H1 (cell line): Measurements from ENCODE around the gene NR2C2AP. TPM values are rescaled to one million over a fixed set of nuclear protein-coding genes. Genes with fewer than 3 reads are reported as not detected.

Source experiments
- CTCF ChIA-PET: fragments of 300-600 bp; sonication (Branson Sonifier 250); formaldehyde crosslinking; loops from one replicate; lab custom pipeline; 2021; ENCODE audit not compliant: partially characterized antibody; lab: Charles Lee
- POLR2A ChIA-PET: fragments of 300-600 bp; sonication (Branson Sonifier 250); formaldehyde crosslinking; loops from one replicate; lab custom pipeline; 2021; ENCODE audit warnings: inconsistent platforms; ENCODE audit not compliant: partially characterized antibody; lab: Charles Lee
- DNase-seq, 2 experiments: peaks; one replicate each; pipeline versions ENCODE4 v3.0.0 to v3.0.0-alpha.2; 2010 to 2022; ENCODE audit warnings: low spot score in 2 of 2, low read depth in 1 of 2, mixed read lengths in 1 of 2
- FAIRE-seq: peaks from 2 replicates; lab custom pipeline; 2011; peaks lifted over from hg19 to GRCh38; lab: Jason Lieb, UNC
- H2AFZ ChIP-seq: 2 replicates; pipeline ENCODE4 v1.8.1; 2012; ENCODE audit warnings: low read length, inconsistent platforms
- H2AK5ac ChIP-seq: 2 replicates; pipeline ENCODE4 v1.6.1; 2013; ENCODE audit warnings: low read depth, low read length
- H2BK120ac ChIP-seq: replicated peaks from 2 replicates; pipeline ENCODE3; 2013; ENCODE audit warnings: low read depth, low read length, inconsistent platforms
- H2BK12ac ChIP-seq: 2 replicates; pipeline ENCODE4 v1.6.1; 2013; ENCODE audit warnings: low read depth, low read length
- H2BK15ac ChIP-seq: 2 replicates; pipeline ENCODE4 v1.6.1; 2013; ENCODE audit warnings: low read length
- H2BK20ac ChIP-seq: 2 replicates; pipeline ENCODE4 v1.6.1; 2013; ENCODE audit warnings: low read length
- H2BK5ac ChIP-seq: 2 replicates; pipeline ENCODE4 v1.6.1; 2013; ENCODE audit warnings: low read depth, low read length
- H3K14ac ChIP-seq: 2 replicates; pipeline ENCODE4 v1.6.1; 2013; ENCODE audit warnings: inconsistent platforms; ENCODE audit not compliant: insufficient read length
- H3K18ac ChIP-seq: 2 replicates; pipeline ENCODE4 v1.6.1; 2013; ENCODE audit warnings: low read length; ENCODE audit errors: extremely low read depth
- H3K23ac ChIP-seq: 2 replicates; pipeline ENCODE4 v1.6.1; 2013; ENCODE audit warnings: inconsistent platforms; ENCODE audit not compliant: insufficient read length
- H3K23me2 ChIP-seq: 2 replicates; pipeline ENCODE4 v1.6.1; 2013; ENCODE audit warnings: low read depth, low read length
- H3K27ac ChIP-seq: 2 replicates; pipeline ENCODE4 v1.6.1; 2011; ENCODE audit warnings: low read depth, low read length, inconsistent platforms
- H3K27me3 ChIP-seq, 4 experiments: replicated peaks in 1 of 4; 1 replicate in 1 of 4; 2 replicates in 3 of 4; pipeline versions ENCODE4 v1.6.1 to v1.8.1; 2011 to 2013; ENCODE audit warnings: low read length in 3 of 4, mild to moderate bottlenecking in 3 of 4, inconsistent platforms in 2 of 4, mixed read lengths in 2 of 4, moderate library complexity in 1 of 4; ENCODE audit not compliant: control insufficient read depth in 3 of 4, insufficient read depth in 3 of 4; ENCODE audit errors: extremely low read depth in 1 of 4
- H3K36me3 ChIP-seq, 4 experiments: 2 replicates each; pipeline versions ENCODE4 v1.6.1 to v1.8.1; 2011 to 2013; ENCODE audit warnings: mild to moderate bottlenecking in 4 of 4, low read length in 3 of 4, moderate library complexity in 2 of 4, control low read depth in 1 of 4, inconsistent platforms in 1 of 4; ENCODE audit not compliant: insufficient read depth in 4 of 4, control insufficient read depth in 2 of 4
- H3K4ac ChIP-seq: replicated peaks from 2 replicates; pipeline ENCODE3; 2013; ENCODE audit warnings: low read length, low read depth, mixed read lengths, inconsistent platforms; ENCODE audit not compliant: insufficient read length
- H3K4me1 ChIP-seq, 4 experiments: replicated peaks in 1 of 4; 1 replicate in 1 of 4; 2 replicates in 3 of 4; pipeline versions ENCODE4 v1.6.1 to v1.8.1; 2011 to 2013; ENCODE audit warnings: low read length in 3 of 4, inconsistent platforms in 2 of 4, mixed read lengths in 1 of 4; ENCODE audit not compliant: insufficient read depth in 4 of 4, control insufficient read depth in 3 of 4
- H3K4me2 ChIP-seq, 2 experiments: 2 replicates each; pipeline versions ENCODE4 v1.6.1 to v1.8.1; 2011 to 2013; ENCODE audit warnings: low read depth in 2 of 2, low read length in 2 of 2, control low read depth in 1 of 2, inconsistent platforms in 1 of 2, mild to moderate bottlenecking in 1 of 2; ENCODE audit not compliant: insufficient read depth in 1 of 2
- H3K4me3 ChIP-seq, 4 experiments: fragments of 200-600, 300-600 bp in 1 of 4; sonication (generic), shearing (Covaris generic), sonication (Bioruptor Twin) in 1 of 4; 2 replicates each; pipeline versions ENCODE4 v1.5.1 to v1.8.1; 2011 to 2016; ENCODE audit warnings: low read length in 4 of 4, low read depth in 3 of 4, control low read depth in 2 of 4, inconsistent platforms in 2 of 4, mild to moderate bottlenecking in 2 of 4, mixed read lengths in 1 of 4, moderate library complexity in 1 of 4; ENCODE audit not compliant: insufficient read depth in 2 of 4; ENCODE audit errors: extremely low read depth in 1 of 4
- H3K56ac ChIP-seq: replicated peaks from 2 replicates; pipeline ENCODE3; 2013; ENCODE audit warnings: low read depth, mild to moderate bottlenecking, mixed read lengths, low read length, inconsistent platforms; ENCODE audit not compliant: insufficient read length
- H3K79me1 ChIP-seq: 2 replicates; pipeline ENCODE4 v1.6.1; 2013; ENCODE audit warnings: low read depth, low read length, control low read depth
- H3K79me2 ChIP-seq, 2 experiments: 2 replicates each; pipeline versions ENCODE4 v1.6.1 to v1.8.1; 2012 to 2013; ENCODE audit warnings: low read length in 2 of 2, mild to moderate bottlenecking in 2 of 2, inconsistent platforms in 1 of 2; ENCODE audit not compliant: insufficient read depth in 2 of 2, control insufficient read depth in 1 of 2
- H3K9ac ChIP-seq, 4 experiments: replicated peaks in 1 of 4; 1 replicate in 1 of 4; 2 replicates in 3 of 4; pipeline versions ENCODE4 v1.6.1 to v1.8.1; 2011 to 2013; ENCODE audit warnings: low read depth in 3 of 4, low read length in 3 of 4, control low read depth in 2 of 4, mild to moderate bottlenecking in 2 of 4, moderate library complexity in 2 of 4, inconsistent platforms in 1 of 4; ENCODE audit errors: extremely low read depth in 1 of 4
- H3K9me3 ChIP-seq, 2 experiments: 2 replicates each; pipeline versions ENCODE4 v1.6.1 to v1.8.1; 2012 to 2013; ENCODE audit warnings: mild to moderate bottlenecking in 2 of 2, moderate library complexity in 2 of 2, control low read depth in 1 of 2, inconsistent platforms in 1 of 2, low read depth in 1 of 2, low read length in 1 of 2, mixed read lengths in 1 of 2; ENCODE audit not compliant: insufficient read depth in 2 of 2
- H4K20me1 ChIP-seq, 2 experiments: replicated peaks in 1 of 2; 2 replicates each; pipeline versions ENCODE3 to v1.8.1; 2011 to 2013; ENCODE audit warnings: inconsistent platforms in 2 of 2, low read length in 2 of 2, mild to moderate bottlenecking in 1 of 2; ENCODE audit not compliant: insufficient read depth in 2 of 2, control insufficient read depth in 1 of 2
- H4K5ac ChIP-seq: 2 replicates; pipeline ENCODE4 v1.6.1; 2013; ENCODE audit warnings: low read length, low read depth, mixed read lengths, inconsistent platforms; ENCODE audit not compliant: insufficient read length
- H4K8ac ChIP-seq: 2 replicates; pipeline ENCODE4 v1.8.0; 2013; ENCODE audit warnings: mild to moderate bottlenecking, moderate library complexity, low read length, inconsistent platforms; ENCODE audit not compliant: insufficient read depth; ENCODE audit errors: extremely low read depth
- H4K91ac ChIP-seq: replicated peaks from 2 replicates; pipeline ENCODE3; 2013; ENCODE audit warnings: low read length, mixed read lengths, inconsistent platforms; ENCODE audit not compliant: insufficient read length
- CEBPB ChIP-seq: IDR thresholded peaks from 2 replicates; pipeline ENCODE4 v1.6.1; 2012; ENCODE audit warnings: low read depth, low read length
- HDAC2 ChIP-seq, 2 experiments: fragments of 300-600 bp in 1 of 2; sonication (generic) in 1 of 2; IDR thresholded peaks; 2 replicates each; pipeline ENCODE4 v1.6.1; 2011 to 2012; ENCODE audit warnings: low read depth in 2 of 2, low read length in 2 of 2, mild to moderate bottlenecking in 2 of 2, moderate library complexity in 2 of 2, borderline replicate concordance in 1 of 2, inconsistent platforms in 1 of 2
- WGBS, 2 experiments: shearing (Covaris generic) in 1 of 2; methylation state at CpG; one replicate each; pipeline versions ENCODE4 v1.1.6 to v1.1.7; 2013 to 2015; ENCODE audit warnings: low lambda C conversion rate in 2 of 2, mixed read lengths in 2 of 2, inconsistent platforms in 1 of 2, low coverage in 1 of 2, missing lambda C conversion rate in 1 of 2; ENCODE audit not compliant: insufficient replicate concordance in 2 of 2, insufficient coverage in 1 of 2, insufficient read length in 1 of 2; ENCODE audit errors: extremely low coverage in 1 of 2, missing lambda C conversion rate in 1 of 2; 5-methylcytosine and 5-hydroxymethylcytosine counted together
- polyA plus RNA-seq, 7 experiments: library from polyadenylated mRNA; depleted of rRNA in 3 of 7; stranded (reverse) in 5 of 7; unstranded in 2 of 7; fragments of >200 nt in 5 of 7; fragments of 200-250 nt in 2 of 7; gene quantifications; 1 replicate in 5 of 7; 2 replicates in 1 of 7; 4 replicates in 1 of 7; pipeline versions ENCODE4 v1.2.1 to v1.2.3, GENCODE V29; 2011 to 2013; ENCODE audit warnings: missing spikeins in 2 of 7, mixed read lengths in 2 of 7
- total RNA-seq: library from RNA; stranded (reverse); fragmentation: NEBNext Ultra II Directional; extraction: Animal tissue kit (Norgen Biotek cat#: 25700); gene quantifications from 2 replicates; pipeline ENCODE4 v1.2.1, GENCODE V29; 2021

Gene NR2C2AP
- total and polyA plus RNA-seq, 2 of the 8 experiments (the other 6 are each of a cell fraction or from before 2014, with no cell fraction given): 16.4 to 20.5 TPM

GRCh38 chr19:19171821-19172532 is 31.2 kb downstream of the NR2C2AP start:
- Histone ChIP-seq H2BK20ac (no peak overlapping the region), H2BK5ac (no peak overlapping the region), H2AFZ (no peak overlapping the region), H3K4ac (no peak overlapping the region), H3K18ac (no peak overlapping the region; the same call in 1 of the 2 replicates), H4K5ac (peak overlapping the region; percentile 41), H3K4me2 (peak overlapping the region; percentile 11 to 21; a peak in 2 of 4 replicates), H3K23me2 (peaks cover 7% of the 10 kb centered on the region; the same call in 1 of the 2 replicates), H3K4me1 (peaks cover 0 to 23% (median 11%) of the 10 kb centered on the region in 4 experiments; a peak in 6 of 7 replicates), H2BK120ac (no peak overlapping the region), H4K8ac (peak overlapping the region; percentile 62; the same call in 1 of the 2 replicates), H3K4me3 (no peak overlapping the region), H3K9me3 (no peaks in the 10 kb centered on the region), H3K36me3 (no peaks in the 10 kb centered on the region; a peak in 1 of 8 replicates), H4K91ac (no peak overlapping the region), H2BK15ac (no peak overlapping the region), H2AK5ac (peak overlapping the region; percentile 82; the same call in 1 of the 2 replicates), H4K20me1 (peaks cover 0 to 12% of the 10 kb centered on the region in 2 experiments), H3K27ac (no peak overlapping the region), H3K79me1 (no peaks in the 10 kb centered on the region), H3K23ac (no peak overlapping the region), H2BK12ac (0 out of 2 replicates have a peak overlapping the region, but pooled peaks have one; percentile 11), H3K9ac (no peak overlapping the region), H3K27me3 (peaks cover 2 to 16% (median 11%) of the 10 kb centered on the region in 4 experiments), H3K14ac (no peak overlapping the region), H3K79me2 (no peaks in the 10 kb centered on the region), H3K56ac (no peak overlapping the region)
- FAIRE-seq (no peak), DNase-seq (no peak)
- no peak for TF ChIP-seq HDAC2 (IDR thresholded peaks at IDR 0.05; ENCODE audit: borderline replicate concordance in 1 of 2, low read depth in 2 of 2, low read length in 2 of 2)
- peak; percentile 85 for TF ChIP-seq CEBPB
- ChIA-PET POLR2A (interaction anchor here (1.8 to 11.8 kb wide), 4 partner anchors 9 to 25 kb away, joined by 6 to 133 read pairs (median 14); partner anchors contain the start of gene BORCS8), CTCF (interaction anchor here (1.4 to 7.1 kb wide), 4 partner anchors 13 to 120 kb away, joined by 5 to 109 read pairs (median 53); no protein-coding TSS in a partner anchor)
- WGBS, 2 experiments: 65% methylated on average over 3 of the region's 8 CpGs; no CpG with 5 or more reads in 1 of the 2 experiments
